Endothelial cell of umbilical vein (primary cell): ENCODE measurements around the gene HOXC12. TPM values are rescaled to one million over a fixed set of nuclear protein-coding genes. Genes with fewer than 3 reads are reported as not detected.

Experiments used
- BruUV-seq: library from RNA; stranded (reverse); fragments of 400-500 nt; replicated peaks from 2 replicates; lab custom pipeline; 2021; lab: Mats Ljungman, UMichigan
- CTCF ChIA-PET: fragments of 300-600, 350-600 bp; sonication (Branson Sonifier 250); formaldehyde crosslinking; loops from one replicate; lab custom pipeline; 2021; ENCODE audit warnings: antibody characterized with exemption, inconsistent platforms; lab: Charles Lee
- POLR2A ChIA-PET: fragments of 300-600, 350-600 bp; sonication (Branson Sonifier 250); formaldehyde crosslinking; loops from one replicate; lab custom pipeline; 2021; ENCODE audit warnings: antibody characterized with exemption, inconsistent platforms; lab: Charles Lee
- DNase-seq: peaks from one replicate; pipeline ENCODE4 v3.0.0-alpha.2; 2011; ENCODE audit warnings: low read depth, low spot score
- FAIRE-seq: peaks from 2 replicates; lab custom pipeline; 2011; peaks lifted over from hg19 to GRCh38; lab: Jason Lieb, UNC
- H2AFZ ChIP-seq: 2 replicates; pipeline ENCODE4 v1.6.0; 2012; ENCODE audit warnings: low read depth, low read length, control low read depth, inconsistent platforms
- H3K27ac ChIP-seq: 2 replicates; pipeline ENCODE4 v1.5.1; 2011; ENCODE audit warnings: low read depth, mild to moderate bottlenecking, control low read depth, low read length, moderate library complexity; ENCODE audit not compliant: insufficient read depth
- H3K27me3 ChIP-seq, 2 experiments: 2 replicates each; pipeline versions ENCODE4 v1.6.0 to v1.6.1; 2011; ENCODE audit warnings: low read length in 2 of 2, mixed read lengths in 1 of 2; ENCODE audit not compliant: control insufficient read depth in 2 of 2, insufficient read depth in 2 of 2
- H3K36me3 ChIP-seq, 2 experiments: 2 replicates in 1 of 2; 3 replicates in 1 of 2; pipeline ENCODE4 v1.5.1; 2011; ENCODE audit warnings: low read length in 2 of 2, mild to moderate bottlenecking in 1 of 2, moderate library complexity in 1 of 2; ENCODE audit not compliant: control insufficient read depth in 2 of 2, insufficient read depth in 2 of 2; ENCODE audit errors: extremely low read depth in 1 of 2
- H3K4me1 ChIP-seq: 3 replicates; pipeline ENCODE4 v1.5.1; 2011; ENCODE audit warnings: mild to moderate bottlenecking, low read length; ENCODE audit not compliant: control insufficient read depth, insufficient read depth; ENCODE audit errors: extremely low read depth
- H3K4me2 ChIP-seq: 2 replicates; pipeline ENCODE4 v1.6.1; 2011; ENCODE audit warnings: low read length, control low read depth, mixed read lengths; ENCODE audit not compliant: insufficient read depth
- H3K4me3 ChIP-seq, 3 experiments: fragments of 200-600 bp in 1 of 3; sonication (generic), shearing (Covaris generic) in 1 of 3; replicated peaks in 1 of 3; 2 replicates each; pipeline ENCODE4 v1.5.1; 2011 to 2016; ENCODE audit warnings: control low read depth in 3 of 3, low read length in 3 of 3, mild to moderate bottlenecking in 2 of 3, inconsistent platforms in 1 of 3, low read depth in 1 of 3, moderate library complexity in 1 of 3; ENCODE audit not compliant: insufficient read depth in 1 of 3
- H3K79me2 ChIP-seq: 2 replicates; pipeline ENCODE4 v1.6.0; 2012; ENCODE audit warnings: low read length, inconsistent platforms; ENCODE audit not compliant: control insufficient read depth, insufficient read depth
- H3K9ac ChIP-seq: replicated peaks from 2 replicates; pipeline ENCODE3; 2011; ENCODE audit warnings: low read length, control low read depth; ENCODE audit not compliant: insufficient read depth; ENCODE audit errors: extremely low read depth
- H3K9me1 ChIP-seq: replicated peaks from 3 replicates; pipeline ENCODE4 v1.6.0; 2011; ENCODE audit warnings: mild to moderate bottlenecking, low read length; ENCODE audit not compliant: control insufficient read depth, insufficient read depth; ENCODE audit errors: extremely low read depth
- H3K9me3 ChIP-seq: replicated peaks from 2 replicates; pipeline ENCODE4 v1.5.1; 2012; ENCODE audit warnings: low read length, inconsistent platforms; ENCODE audit not compliant: control insufficient read depth, insufficient read depth
- H4K20me1 ChIP-seq: replicated peaks from 2 replicates; pipeline ENCODE3; 2011; ENCODE audit warnings: mild to moderate bottlenecking, low read length; ENCODE audit not compliant: control insufficient read depth, insufficient read depth; ENCODE audit errors: extremely low read depth
- CTCF ChIP-seq, 2 donors: IDR thresholded peaks; 1 replicate in 1 of 2; 2 replicates in 1 of 2; pipeline ENCODE4 v1.5.1; 2011; ENCODE audit warnings: low read length in 2 of 2, mild to moderate bottlenecking in 2 of 2, moderate library complexity in 2 of 2, control low read depth in 1 of 2, inconsistent platforms in 1 of 2, low read depth in 1 of 2; ENCODE audit not compliant: insufficient read depth in 1 of 2; ENCODE audit errors: extremely low read depth in 1 of 2
- EZH2 ChIP-seq: IDR thresholded peaks from 2 replicates; pipeline ENCODE4 v1.6.1; 2012; ENCODE audit warnings: borderline replicate concordance, low read depth, mild to moderate bottlenecking, moderate library complexity, low read length, inconsistent platforms; ENCODE audit not compliant: severe bottlenecking
- GATA2 ChIP-seq: IDR thresholded peaks from 2 replicates; pipeline ENCODE4 v1.7.0; 2011; ENCODE audit warnings: low read depth, mild to moderate bottlenecking, moderate library complexity, mixed read lengths, low read length; ENCODE audit not compliant: insufficient read length, insufficient read depth
- MYC ChIP-seq: IDR thresholded peaks from one replicate; pipeline ENCODE4 v1.6.1; 2011; ENCODE audit warnings: mild to moderate bottlenecking, low read depth, low read length
- dilution Hi-C: fragments of 300-500 bp; cut with MboI; formaldehyde crosslinking; loops from one replicate; pipeline ENCODE4 v1.15.0; 2019; ENCODE audit warnings: low sequenced_read_pairs; ENCODE audit not compliant: extremely low pct_ligation_motif_present
- intact Hi-C: fragments of 100-400 bp; cut with micrococcal nuclease; formaldehyde crosslinking; loops from one replicate; pipeline ENCODE4 v1.10.0; 2022
- polyA plus RNA-seq, 4 experiments: library from polyadenylated mRNA; depleted of rRNA in 3 of 4; stranded (reverse) in 3 of 4; unstranded in 1 of 4; fragments of >200 nt; gene quantifications; 2 replicates each; pipeline versions ENCODE4 v1.2.1 to v1.2.3, GENCODE V29; 2011 to 2012; ENCODE audit warnings: missing spikeins in 1 of 4
- total RNA-seq: library from RNA; stranded (reverse); gene quantifications from 2 replicates; pipeline ENCODE4 v1.2.3, GENCODE V29; 2021

The HOXC12 gene
- total and polyA plus RNA-seq, 2 donors (not counting 3 experiments of a cell fraction or from before 2014, with no cell fraction given): not detected

- Histone ChIP-seq H3K79me2 (no peaks in the 10 kb centered on the region), H2AFZ (no peak overlapping the region), H3K9ac (no peak overlapping the region), H3K4me3 (no peak overlapping the region), H3K27me3 (peaks cover 90 to 93% of the 10 kb centered on the region in 2 experiments), H3K36me3 (no peaks in the 10 kb centered on the region), H4K20me1 (no peaks in the 10 kb centered on the region), H3K9me3 (no peaks in the 10 kb centered on the region), H3K4me1 (no peaks in the 10 kb centered on the region), H3K4me2 (no peak overlapping the region), H3K9me1 (no peaks in the 10 kb centered on the region), H3K27ac (no peak overlapping the region)
- FAIRE-seq: peak; percentile 63
- ChIA-PET POLR2A (no interaction called here), CTCF (interaction anchor here (1.0 to 4.3 kb wide), 9 partner anchors 11 to 221 kb away, joined by 3 to 24 read pairs (median 6); partner anchors contain the start of gene HOXC9)
- BruUV-seq: no TSS peak
- TF ChIP-seq MYC: no peak
- TF ChIP-seq GATA2: no peak
- peak; percentile 67 for TF ChIP-seq EZH2
- TF ChIP-seq CTCF (IDR thresholded peaks at IDR 0.05; ENCODE audit: extremely low read depth in 1 of 2, insufficient read depth in 1 of 2, low read depth in 1 of 2, low read length in 2 of 2): peak; percentile 31 to 40
- DNase-seq: peak; percentile 16
- intact Hi-C loops (loop anchor here (2.0 to 5.0 kb wide), 2 partner anchors 199 to 287 kb away; no protein-coding TSS in a partner anchor), dilution Hi-C loops (no loop called here)
These were observed 34.8 kb downstream of the HOXC12 start for GRCh38 chr12:53989227-53990113.
